ENCODE results near the gene MATCAP1.

The MATCAP1 gene

DNA sequence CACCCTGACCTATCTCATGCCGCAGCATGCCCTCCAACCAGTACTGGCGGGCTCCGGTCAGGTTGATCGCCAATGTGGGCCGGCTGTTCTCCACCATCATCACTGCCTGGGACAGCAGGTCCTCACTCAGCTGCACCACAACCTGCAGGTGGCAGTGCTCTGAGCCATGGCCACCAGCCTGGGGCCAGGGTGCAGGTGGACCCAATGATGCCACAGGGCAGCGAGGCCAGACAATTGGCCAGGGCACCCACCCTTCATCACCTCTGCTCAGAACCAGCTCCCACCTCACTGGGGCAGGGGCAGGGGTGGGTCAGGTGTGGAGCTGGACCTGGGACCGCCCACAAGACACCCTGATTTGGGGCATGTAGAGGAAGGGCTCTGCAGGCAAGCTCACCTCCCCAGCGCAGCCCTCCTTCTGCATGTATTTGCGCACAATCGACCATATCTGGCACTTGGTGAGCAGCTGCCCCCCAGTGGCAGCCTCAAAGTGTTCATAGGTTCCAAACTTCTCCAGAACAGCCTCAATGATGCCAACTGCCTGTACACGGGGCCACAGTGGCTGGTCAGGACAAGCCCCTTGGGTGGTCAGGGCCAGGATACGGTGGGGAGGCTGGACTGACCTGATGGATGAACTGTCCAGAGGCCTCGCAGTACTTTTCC lies 4.2 kb downstream of the MATCAP1 start:
- no peak for DNase-seq (ENCODE audit: low read depth)
- H3K4me3 ChIP-seq (replicated peaks; ENCODE audit: low read depth, low read length), result no peak overlapping the region
- TF ChIP-seq CTCF (IDR thresholded peaks at IDR 0.05; ENCODE audit: low read length, missing control alignments), result no peak

- DNase-seq (ENCODE audit: low read depth), result peak; percentile 59
- TF ChIP-seq CTCF (IDR thresholded peaks at IDR 0.05; ENCODE audit: low read length, missing control alignments), result no peak
- peak overlapping the region; percentile 17 for H3K4me3 ChIP-seq (replicated peaks; ENCODE audit: low read depth, low read length)
Measured at GRCh38 chr16:67177743-67178699, 5.7 kb downstream of the MATCAP1 start.

- no peak overlapping the region for H3K4me3 ChIP-seq (replicated peaks; ENCODE audit: low read depth, low read length)
- no peak for TF ChIP-seq CTCF (IDR thresholded peaks at IDR 0.05; ENCODE audit: low read length, missing control alignments)
- DNase-seq (ENCODE audit: low read depth), result no peak
Measured at GRCh38 chr16:67176662-67177061, 7.1 kb downstream of the MATCAP1 start.

DNA sequence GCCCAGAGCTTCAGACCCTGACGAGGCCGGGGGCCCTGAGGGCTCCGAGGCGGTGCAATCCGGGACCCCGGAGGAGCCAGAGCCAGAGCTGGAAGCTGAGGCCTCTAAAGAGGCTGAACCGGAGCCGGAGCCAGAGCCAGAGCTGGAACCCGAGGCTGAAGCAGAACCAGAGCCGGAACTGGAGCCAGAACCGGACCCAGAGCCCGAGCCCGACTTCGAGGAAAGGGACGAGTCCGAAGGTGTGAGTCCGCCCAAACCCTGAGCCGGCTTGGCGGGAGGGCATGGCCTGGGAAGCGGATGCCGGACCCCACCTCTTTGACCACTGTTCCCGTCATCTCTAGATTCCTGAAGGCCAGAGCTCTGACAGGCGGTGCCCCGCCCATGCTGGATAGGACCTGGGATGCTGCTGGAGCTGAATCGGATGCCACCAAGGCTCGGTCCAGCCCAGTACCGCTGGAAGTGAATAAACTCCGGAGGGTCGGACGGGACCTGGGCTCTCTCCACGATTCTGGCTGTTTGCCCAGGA lies 9.0 kb downstream of the MATCAP1 start:
- no peak for DNase-seq (ENCODE audit: low read depth)
- no peak for TF ChIP-seq CTCF (IDR thresholded peaks at IDR 0.05; ENCODE audit: low read length, missing control alignments)
- peak overlapping the region; percentile 52 for H3K4me3 ChIP-seq (replicated peaks; ENCODE audit: low read depth, low read length)

GRCh38 chr16:67173808-67174705 lies 9.7 kb downstream of the MATCAP1 start:
- DNase-seq (ENCODE audit: low read depth), result peak; percentile 85
- TF ChIP-seq CTCF (IDR thresholded peaks at IDR 0.05; ENCODE audit: low read length, missing control alignments), result peak; percentile 27
- peak overlapping the region; percentile 52 for H3K4me3 ChIP-seq (replicated peaks; ENCODE audit: low read depth, low read length)

DNA sequence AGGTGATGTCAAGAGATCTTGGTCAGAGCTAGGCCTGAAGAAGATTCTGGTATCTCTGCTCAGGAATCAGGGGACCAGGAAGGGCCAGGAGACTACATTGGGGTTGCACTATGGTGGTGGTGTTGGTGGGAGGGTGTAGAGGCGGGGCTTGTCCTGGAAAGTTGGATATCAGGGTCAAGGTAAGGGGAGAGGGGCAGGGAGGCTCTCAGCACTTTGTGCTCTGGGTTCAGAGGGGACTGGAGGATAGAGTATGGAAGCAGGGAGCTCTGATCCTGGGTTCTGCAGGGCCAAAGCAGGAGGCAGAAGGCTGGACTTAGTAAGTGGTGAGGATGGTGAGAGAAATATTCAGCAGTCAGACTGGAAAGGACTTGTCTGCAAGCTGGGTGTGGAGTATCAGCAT lies 10.4 kb downstream of the MATCAP1 start:
- no peak for DNase-seq (ENCODE audit: low read depth)
- peak overlapping the region; percentile 52 for H3K4me3 ChIP-seq (replicated peaks; ENCODE audit: low read depth, low read length)
- TF ChIP-seq CTCF (IDR thresholded peaks at IDR 0.05; ENCODE audit: low read length, missing control alignments), result no peak
